GM12801 (cell line): ENCODE measurements around the gene PLCH1.

ENCODE experiments used
- CTCF ChIP-seq: IDR thresholded peaks from one replicate; pipeline ENCODE4 v1.5.1; 2011; ENCODE audit warnings: control low read depth; ENCODE audit not compliant: insufficient read length; ENCODE audit errors: extremely low read depth

Gene PLCH1

GRCh38 chr3:155369244-155369643, 375.6 kb downstream of the PLCH1 start:
- no peak for TF ChIP-seq CTCF

GRCh38 chr3:155368786-155369185, 376.1 kb downstream of the PLCH1 start:
- TF ChIP-seq CTCF, result no peak

- TF ChIP-seq CTCF, result no peak
Observed at GRCh38 chr3:155367506-155367905, 377.4 kb downstream of the PLCH1 start.

- no peak for TF ChIP-seq CTCF
Observed at GRCh38 chr3:155365178-155365783, 379.6 kb downstream of the PLCH1 start.

GRCh38 chr3:155364492-155364891, 380.4 kb downstream of the PLCH1 start:
- TF ChIP-seq CTCF, result no peak

GRCh38 chr3:155363690-155364070, 381.2 kb downstream of the PLCH1 start:
- TF ChIP-seq CTCF, result no peak

- no peak for TF ChIP-seq CTCF
Observed at GRCh38 chr3:155362808-155363689, 381.8 kb downstream of the PLCH1 start.
